Adrenal gland (tissue), 5 donors: ENCODE measurements around the gene ZNF324B.

Source experiments
- POLR2A ChIP-seq, 2 donors: fragments of 450-650 bp; IDR thresholded peaks; one replicate each; pipeline ENCODE4 v1.6.1; 2017; ENCODE audit warnings: antibody characterized with exemption in 2 of 2, mild to moderate bottlenecking in 2 of 2, moderate library complexity in 1 of 2
- TF ChIP-seq, protein P1 (sequence below), 6 experiments: fragments of 450-650 bp in 4 of 6; fragments of 200-600 bp in 2 of 6; sonication (generic) in 1 of 6; IDR thresholded peaks; 1 replicate in 5 of 6; 2 replicates in 1 of 6; pipeline versions ENCODE4 v1.5.1 to v1.8.0; 2016 to 2021; ENCODE audit warnings: antibody characterized with exemption in 6 of 6, mild to moderate bottlenecking in 2 of 6, moderate library complexity in 1 of 6
- donor health status: DM: no; HTN: no; CAD: no.

DNA sequence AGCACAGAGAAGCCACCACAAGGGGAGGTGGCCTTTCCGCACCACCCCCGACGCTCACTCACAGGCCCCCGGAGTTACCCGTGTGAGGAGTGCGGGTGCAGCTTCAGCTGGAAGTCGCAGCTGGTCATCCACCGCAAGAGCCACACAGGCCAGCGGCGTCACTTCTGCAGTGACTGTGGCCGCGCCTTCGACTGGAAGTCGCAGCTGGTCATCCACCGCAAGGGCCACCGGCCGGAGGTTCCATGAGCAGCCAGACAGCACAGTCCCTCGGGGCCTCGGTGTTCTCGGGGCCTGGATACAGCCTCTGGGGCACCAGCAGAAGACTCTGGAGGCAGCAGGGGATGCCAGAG, 29.0 kb downstream of the ZNF324B start:
- TF ChIP-seq, protein P1, sequence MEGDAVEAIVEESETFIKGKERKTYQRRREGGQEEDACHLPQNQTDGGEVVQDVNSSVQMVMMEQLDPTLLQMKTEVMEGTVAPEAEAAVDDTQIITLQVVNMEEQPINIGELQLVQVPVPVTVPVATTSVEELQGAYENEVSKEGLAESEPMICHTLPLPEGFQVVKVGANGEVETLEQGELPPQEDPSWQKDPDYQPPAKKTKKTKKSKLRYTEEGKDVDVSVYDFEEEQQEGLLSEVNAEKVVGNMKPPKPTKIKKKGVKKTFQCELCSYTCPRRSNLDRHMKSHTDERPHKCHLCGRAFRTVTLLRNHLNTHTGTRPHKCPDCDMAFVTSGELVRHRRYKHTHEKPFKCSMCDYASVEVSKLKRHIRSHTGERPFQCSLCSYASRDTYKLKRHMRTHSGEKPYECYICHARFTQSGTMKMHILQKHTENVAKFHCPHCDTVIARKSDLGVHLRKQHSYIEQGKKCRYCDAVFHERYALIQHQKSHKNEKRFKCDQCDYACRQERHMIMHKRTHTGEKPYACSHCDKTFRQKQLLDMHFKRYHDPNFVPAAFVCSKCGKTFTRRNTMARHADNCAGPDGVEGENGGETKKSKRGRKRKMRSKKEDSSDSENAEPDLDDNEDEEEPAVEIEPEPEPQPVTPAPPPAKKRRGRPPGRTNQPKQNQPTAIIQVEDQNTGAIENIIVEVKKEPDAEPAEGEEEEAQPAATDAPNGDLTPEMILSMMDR (IDR thresholded peaks at IDR 0.05) = no peak
- no peak for TF ChIP-seq POLR2A (IDR thresholded peaks at IDR 0.05)
